ENCODE data around the gene GFOD1.
A peak's percentile ranks its signal among the peaks of the same experiment; 100 is the strongest.
"Not testable (repeated sequence)": the region's sequence is repeated elsewhere in the genome, so short reads cannot be mapped to it uniquely, and the experiment has no call there.

The GFOD1 gene

GRCh38 chr6:13334953-13335352 lies 152.4 kb downstream of the GFOD1 start:
- ChIA-PET CTCF (interaction anchor here (0.6 to 1.2 kb wide), 4 partner anchors 140 to 790 kb away, joined by 3 to 6 read pairs (median 5); no protein-coding TSS in a partner anchor), POLR2A (interaction anchor here (1.0 kb wide), 1 partner anchor 240 kb away, joined by 3 read pairs; the partner anchor contains the start of gene SIRT5)
- TF ChIP-seq ARNT (IDR thresholded peaks at IDR 0.05) = no peak
- no peak for TF ChIP-seq SP1 (IDR thresholded peaks at IDR 0.05)
- no peak for TF ChIP-seq FOXA1 (IDR thresholded peaks at IDR 0.05)
- TF ChIP-seq ZNF384 (IDR thresholded peaks at IDR 0.05) = no peak
- TF ChIP-seq FOXM1 (IDR thresholded peaks at IDR 0.05; ENCODE audit: borderline replicate concordance) = no peak
- no peak for TF ChIP-seq BHLHE40 (IDR thresholded peaks at IDR 0.05; ENCODE audit: borderline replicate concordance)
- no peak for TF ChIP-seq FOXK2 (IDR thresholded peaks at IDR 0.05)
- TF ChIP-seq CTBP1 (IDR thresholded peaks at IDR 0.05; ENCODE audit: borderline replicate concordance) = no peak
- no peak for TF ChIP-seq PKNOX1 (IDR thresholded peaks at IDR 0.05)
- no peak for TF ChIP-seq HDGF (IDR thresholded peaks at IDR 0.05; ENCODE audit: borderline replicate concordance)
- TF ChIP-seq L3MBTL2 (conservative IDR thresholded peaks at IDR 0.05) = no peak
- no peak for TF ChIP-seq SUZ12 (IDR thresholded peaks at IDR 0.05)
- TF ChIP-seq TARDBP (IDR thresholded peaks at IDR 0.05) = no peak
- TF ChIP-seq ELF4 (IDR thresholded peaks at IDR 0.05) = no peak
- DNase-seq (ENCODE audit: extremely low spot score) = no peak

- no peak for DNase-seq (ENCODE audit: extremely low spot score)
- no peak for TF ChIP-seq FOXA1 (IDR thresholded peaks at IDR 0.05)
- TF ChIP-seq ZNF384 (IDR thresholded peaks at IDR 0.05) = no peak
- TF ChIP-seq BHLHE40 (IDR thresholded peaks at IDR 0.05; ENCODE audit: borderline replicate concordance) = no peak
- no peak for TF ChIP-seq CTBP1 (IDR thresholded peaks at IDR 0.05; ENCODE audit: borderline replicate concordance)
- TF ChIP-seq SUZ12 (IDR thresholded peaks at IDR 0.05) = no peak
- TF ChIP-seq FOXK2 (IDR thresholded peaks at IDR 0.05) = no peak
- TF ChIP-seq NFRKB (IDR thresholded peaks at IDR 0.05) = no peak
- TF ChIP-seq ARNT (IDR thresholded peaks at IDR 0.05) = no peak
- no peak for TF ChIP-seq HDGF (IDR thresholded peaks at IDR 0.05; ENCODE audit: borderline replicate concordance)
- TF ChIP-seq TARDBP (IDR thresholded peaks at IDR 0.05) = no peak
- CTCF ChIA-PET = no interaction called here
- POLR2A ChIA-PET = no interaction called here
Observed at GRCh38 chr6:13332349-13332706, 155.1 kb downstream of the GFOD1 start.

- DNase-seq (ENCODE audit: extremely low spot score) = no peak
- ChIA-PET POLR2A (no interaction called here), CTCF (interaction anchor here (0.7 to 2.0 kb wide), 2 partner anchors 29 to 420 kb away, joined by 8 to 17 read pairs; no protein-coding TSS in a partner anchor)
- TF ChIP-seq HDGF (IDR thresholded peaks at IDR 0.05; ENCODE audit: borderline replicate concordance) (no peak), BHLHE40 (IDR thresholded peaks at IDR 0.05; ENCODE audit: borderline replicate concordance) (no peak), CTBP1 (IDR thresholded peaks at IDR 0.05; ENCODE audit: borderline replicate concordance) (no peak), NFRKB (IDR thresholded peaks at IDR 0.05) (no peak), LEF1 (IDR thresholded peaks at IDR 0.05; ENCODE audit: borderline replicate concordance) (no peak), L3MBTL2 (conservative IDR thresholded peaks at IDR 0.05) (no peak), FOXM1 (IDR thresholded peaks at IDR 0.05; ENCODE audit: borderline replicate concordance) (peak; percentile 42; the same call in 1 of the 2 replicates), FOXK2 (IDR thresholded peaks at IDR 0.05) (no peak), ARNT (IDR thresholded peaks at IDR 0.05) (no peak)
Observed at GRCh38 chr6:13331516-13332348, 155.7 kb downstream of the GFOD1 start.

DNA sequence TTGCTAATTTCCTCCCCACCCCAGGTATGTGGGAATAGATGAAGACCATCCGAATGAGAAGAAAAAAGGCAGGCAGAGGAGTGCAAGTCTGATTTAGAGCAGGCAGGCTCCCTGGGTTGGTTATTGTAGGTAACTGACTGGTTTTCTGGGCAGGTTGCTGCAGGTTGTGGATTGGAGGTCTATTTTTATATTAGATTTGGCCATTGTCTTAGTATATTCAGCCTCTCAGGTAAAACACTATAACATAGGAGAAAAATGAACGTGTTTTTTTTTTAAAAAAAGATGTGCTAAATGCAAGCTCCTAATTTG lies 158.6 kb downstream of the GFOD1 start:
- POLR2A ChIA-PET = interaction anchor here (0.7 to 2.6 kb wide), 39 partner anchors 9 to 760 kb away, joined by 3 to 17 read pairs (median 4); partner anchors contain the start of genes NOL7 and SIRT5
- peak; percentile 38 for TF ChIP-seq L3MBTL2 (conservative IDR thresholded peaks at IDR 0.05)
- no peak for TF ChIP-seq SUZ12 (IDR thresholded peaks at IDR 0.05)
- no peak for DNase-seq (ENCODE audit: extremely low spot score)
- CTCF ChIA-PET = interaction anchor here (1.0 to 1.1 kb wide), 2 partner anchors 16 to 418 kb away, joined by 3 read pairs; no protein-coding TSS in a partner anchor

- DNase-seq (ENCODE audit: extremely low spot score) = peak; percentile 94
- ChIA-PET CTCF (interaction anchor here (1.0 to 1.1 kb wide), 2 partner anchors 16 to 417 kb away, joined by 3 read pairs; no protein-coding TSS in a partner anchor), POLR2A (interaction anchor here (0.7 to 2.6 kb wide), 45 partner anchors 9 to 760 kb away, joined by 3 to 17 read pairs (median 4); partner anchors contain the start of genes NOL7 and SIRT5)
- TF ChIP-seq ARNT (IDR thresholded peaks at IDR 0.05) (0 out of 2 replicates have a peak, but pooled peaks have one; percentile 19), TARDBP (IDR thresholded peaks at IDR 0.05) (no peak), L3MBTL2 (conservative IDR thresholded peaks at IDR 0.05) (peak; percentile 98)
Observed at GRCh38 chr6:13328076-13328874, 159.1 kb downstream of the GFOD1 start, which contains the start of gene TBC1D7. TBC1D7 (minus strand) TSS chr6:13328537; CDS start chr6:13326898, 1,639 bp downstream.

DNA sequence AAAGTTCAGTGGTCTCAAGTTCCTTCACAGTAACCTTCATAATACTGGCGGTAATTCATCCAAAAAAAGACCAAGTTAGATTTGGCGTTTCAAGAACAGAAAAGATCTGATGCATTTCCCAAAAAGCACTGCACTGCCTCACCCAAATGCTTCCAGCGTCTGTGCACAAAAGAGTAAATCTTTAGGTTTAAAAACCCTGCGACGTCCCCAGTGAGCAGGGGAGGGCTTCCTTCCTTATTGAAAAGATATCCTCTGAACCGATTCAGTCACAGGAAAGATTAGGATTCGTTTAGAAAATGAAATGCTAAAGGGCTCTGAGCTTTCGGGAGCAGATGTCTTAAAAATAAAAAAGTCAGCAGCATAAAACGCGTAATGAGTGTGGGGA lies 159.7 kb downstream of the GFOD1 start:
- ChIA-PET CTCF (interaction anchor here (1.0 kb wide), 1 partner anchor 132 kb away, joined by 4 read pairs; no protein-coding TSS in a partner anchor), POLR2A (interaction anchor here (1.1 to 2.6 kb wide), 9 partner anchors 13 to 416 kb away, joined by 3 to 12 read pairs (median 4); partner anchors contain the start of gene NOL7)
- no peak for DNase-seq (ENCODE audit: extremely low spot score)
- TF ChIP-seq ELF4 (IDR thresholded peaks at IDR 0.05) (no peak), SUZ12 (IDR thresholded peaks at IDR 0.05) (no peak), BHLHE40 (IDR thresholded peaks at IDR 0.05; ENCODE audit: borderline replicate concordance) (no peak), FOXM1 (IDR thresholded peaks at IDR 0.05; ENCODE audit: borderline replicate concordance) (no peak), TARDBP (IDR thresholded peaks at IDR 0.05) (no peak), CTBP1 (IDR thresholded peaks at IDR 0.05; ENCODE audit: borderline replicate concordance) (no peak), FOXA1 (IDR thresholded peaks at IDR 0.05) (no peak), ZNF384 (IDR thresholded peaks at IDR 0.05) (no peak)

DNA sequence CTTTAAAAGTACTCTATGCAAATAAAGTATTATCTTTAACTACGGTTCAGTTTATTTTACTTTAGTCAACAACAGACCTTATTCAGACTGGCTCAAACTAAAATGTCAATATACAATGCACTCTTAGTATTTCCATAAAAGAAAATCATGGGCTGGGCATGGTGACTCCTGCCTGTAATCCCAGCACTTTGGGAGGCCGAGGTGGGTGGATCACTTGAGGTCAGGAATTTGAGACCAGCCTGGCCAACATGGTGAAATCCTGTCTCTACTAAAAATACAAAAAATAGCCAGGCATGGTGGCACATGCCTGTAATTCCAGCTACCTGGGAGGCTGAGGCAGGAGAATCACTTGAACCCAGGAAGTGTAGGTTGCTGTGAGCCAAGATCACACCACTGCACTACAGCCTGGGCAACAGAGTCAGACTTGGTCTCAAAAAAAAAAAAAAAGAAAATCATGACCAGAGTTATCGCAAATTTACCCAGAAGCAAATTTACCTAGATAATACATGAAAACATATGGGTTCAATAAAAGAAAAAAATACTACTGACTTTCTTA lies 161.3 kb downstream of the GFOD1 start:
- POLR2A ChIA-PET; DNase-seq (ENCODE audit: extremely low spot score); CTCF ChIA-PET: not testable (repeated sequence)
